DMS 273 treated with DMSO at 0.1 percent for 48 hours (cell line): Measurements from ENCODE around the gene FAM216A.
A peak's percentile ranks its signal among the peaks of the same experiment; 100 is the strongest.
"Not testable (repeated sequence)": the region's sequence is repeated elsewhere in the genome, so short reads cannot be mapped to it uniquely, and the experiment has no call there.

Experiments
- DNase-seq: peaks from one replicate; lab custom pipeline; 2025; lab: John Stamatoyannopoulos, UW

Gene FAM216A

GRCh38 chr12:110501399-110501751 is 32.7 kb downstream of the FAM216A start:
- peak; percentile 28 for DNase-seq

GRCh38 chr12:110501752-110502738 is 33.4 kb downstream of the FAM216A start, which contains the start of the genes RAD9B and VPS29:
TSS of gene RAD9B (plus strand) at chr12:110502331. CDS start at chr12:110502338, 7 bp downstream.
TSS of gene VPS29 (minus strand) at chr12:110502111. CDS start at chr12:110502051, 60 bp downstream.
- peak; percentile 91 for DNase-seq

DNA sequence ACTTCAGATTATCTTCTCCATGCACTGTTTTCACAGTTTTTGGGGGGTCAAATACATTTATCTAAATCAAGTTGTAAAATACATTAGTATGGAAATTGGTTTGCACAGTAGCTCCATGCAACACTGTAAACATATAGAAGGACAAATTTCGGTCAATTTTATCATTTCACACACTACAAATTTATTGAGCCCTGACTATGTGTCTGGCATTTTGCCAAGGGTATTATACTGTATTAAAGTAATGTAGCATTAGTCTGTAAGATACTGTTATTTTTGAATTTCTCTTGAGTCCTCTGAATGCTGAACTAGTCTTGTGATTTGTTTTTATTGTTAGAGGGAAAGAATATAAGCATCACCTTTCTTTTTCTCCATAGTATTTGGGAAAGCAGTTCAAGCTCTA is 34.8 kb downstream of the FAM216A start:
- DNase-seq, result no peak

DNA sequence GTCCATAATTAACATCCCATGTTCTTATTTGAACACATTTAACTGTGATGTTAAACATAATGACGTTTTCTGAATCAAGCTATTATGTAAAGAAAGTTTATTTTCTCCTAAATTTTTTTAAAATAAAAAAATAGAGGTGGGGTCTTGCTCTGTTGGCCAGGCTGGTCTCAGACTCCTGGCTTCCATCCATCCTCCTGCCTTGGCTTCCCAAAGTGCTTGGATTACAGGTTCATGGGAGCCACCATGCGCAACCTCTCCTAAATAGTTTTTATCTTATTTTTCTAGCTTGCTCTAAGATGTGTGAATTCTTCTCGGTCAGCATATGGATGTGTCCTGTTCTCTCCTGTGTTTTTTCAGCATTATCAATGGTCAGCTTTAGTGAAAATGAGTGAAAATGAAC is 36.7 kb downstream of the FAM216A start:
- DNase-seq, result no peak

DNA sequence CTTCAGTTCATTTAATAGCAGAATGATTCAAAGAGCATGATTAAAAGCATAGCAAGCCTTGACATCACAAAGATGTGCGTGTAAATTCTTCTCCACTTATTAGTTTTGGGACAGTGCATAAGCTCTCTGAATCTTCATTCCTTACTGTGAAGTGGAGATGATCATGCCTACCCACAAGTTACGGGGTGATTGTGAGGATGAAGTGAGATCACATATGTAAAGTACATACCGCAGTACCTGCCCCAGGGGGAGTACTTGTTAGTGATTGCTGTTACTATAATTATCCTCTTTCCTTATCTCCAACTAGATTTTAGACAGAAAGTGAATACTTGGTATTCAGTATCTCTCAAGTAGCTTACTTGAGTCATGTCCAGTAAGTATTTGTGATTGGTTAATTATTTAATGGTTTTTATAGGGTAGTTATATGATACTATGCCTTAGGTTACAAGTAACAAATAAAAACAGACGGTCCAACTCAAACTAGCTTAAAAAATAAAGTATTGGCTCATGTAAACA is 39.5 kb downstream of the FAM216A start:
- no peak for DNase-seq

- DNase-seq, result no peak
Measured at GRCh38 chr12:110513842-110514241, 45.2 kb downstream of the FAM216A start.

DNA sequence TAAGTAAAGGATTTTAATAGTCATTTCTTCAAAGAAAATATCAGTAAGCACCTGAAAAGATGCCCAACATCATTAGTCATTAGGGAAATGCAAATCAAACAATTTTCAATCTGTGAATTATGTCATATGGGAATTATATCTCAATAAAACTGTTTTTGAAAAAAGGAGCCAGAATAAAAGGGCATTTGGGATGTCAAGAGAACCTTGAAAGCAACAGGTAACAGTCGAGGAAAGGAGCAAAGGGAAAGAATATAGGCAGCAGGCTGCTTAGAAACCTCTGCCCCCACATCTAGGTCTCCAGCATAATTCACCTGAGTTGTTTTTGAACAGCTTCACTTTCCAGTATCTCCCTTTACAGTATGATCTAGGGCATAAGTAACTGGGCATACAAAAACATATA is 45.7 kb downstream of the FAM216A start:
- no peak for DNase-seq

DNA sequence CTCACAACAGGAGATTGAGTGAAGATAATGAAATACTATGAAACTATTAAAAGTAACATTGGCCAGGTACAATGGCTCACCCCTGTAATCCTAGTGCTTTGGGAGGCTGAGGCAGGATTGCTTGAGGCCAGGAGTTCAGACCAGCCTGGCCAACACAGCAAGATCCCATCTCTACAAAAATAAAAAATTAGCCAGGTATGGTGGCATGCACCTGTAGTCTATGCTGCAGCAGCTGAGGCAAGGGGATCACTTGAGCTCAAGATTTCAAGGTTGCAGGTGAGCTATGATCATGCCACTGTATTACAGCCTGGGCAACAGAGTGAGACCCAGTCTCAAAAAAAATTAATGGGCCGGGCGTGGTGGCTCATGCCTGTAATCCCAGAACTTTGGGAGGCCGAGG is 48.4 kb downstream of the FAM216A start:
- DNase-seq, result no peak

GRCh38 chr12:110518014-110518413 is 49.4 kb downstream of the FAM216A start:
- not testable (repeated sequence) for DNase-seq

- DNase-seq, result not testable (repeated sequence)
Measured at GRCh38 chr12:110520876-110521712, 52.4 kb downstream of the FAM216A start.

GRCh38 chr12:110528277-110528839 is 59.7 kb downstream of the FAM216A start:
- no peak for DNase-seq

GRCh38 chr12:110530511-110530910 is 61.9 kb downstream of the FAM216A start:
- DNase-seq, result no peak

DNA sequence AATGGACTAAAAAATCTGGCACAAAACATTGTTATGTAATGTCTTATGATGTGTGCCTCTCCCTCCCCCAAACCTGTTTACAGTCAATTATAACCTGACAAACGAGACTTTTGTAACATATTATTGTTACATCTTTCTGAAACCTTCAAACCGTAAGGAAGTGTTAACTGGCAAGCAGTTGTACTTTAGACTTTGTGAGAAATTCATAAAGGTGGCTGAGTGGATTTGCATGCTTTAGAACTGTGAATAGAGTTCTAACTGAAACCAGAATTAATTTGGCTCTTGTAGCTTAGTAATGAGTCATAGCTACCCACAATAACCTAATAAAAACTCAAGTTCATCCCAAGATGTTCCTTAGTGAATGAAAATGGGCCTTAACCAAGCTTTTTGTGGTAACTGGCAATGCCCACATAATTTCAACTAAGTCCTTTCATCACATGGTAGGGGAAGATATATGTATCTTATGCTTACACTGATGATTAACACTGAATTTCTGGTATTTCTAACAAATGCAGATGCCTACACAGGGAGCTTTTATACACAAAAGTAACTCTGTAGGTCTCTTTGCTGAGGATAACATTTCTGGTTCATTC is 63.2 kb downstream of the FAM216A start:
- DNase-seq, result no peak

GRCh38 chr12:110532644-110533043 is 64.0 kb downstream of the FAM216A start:
- DNase-seq, result no peak

DNA sequence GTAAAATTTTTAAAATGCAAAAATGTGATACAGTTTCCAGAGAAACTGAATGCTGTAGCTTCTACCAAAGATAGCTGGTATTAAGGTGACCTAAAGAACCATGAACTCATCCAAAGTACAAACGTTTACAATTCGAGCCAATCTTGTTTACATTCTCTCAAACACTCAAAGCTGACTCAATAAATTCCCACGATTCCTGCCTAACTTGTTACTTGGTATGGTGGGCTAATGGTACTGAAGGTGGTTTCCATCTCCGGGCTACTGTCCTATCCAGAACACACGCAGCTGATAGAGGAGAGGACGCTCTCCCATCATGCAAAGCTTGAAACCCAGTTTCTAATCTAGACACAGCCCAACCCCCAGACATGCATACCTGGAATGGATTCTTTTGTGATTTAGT is 65.0 kb downstream of the FAM216A start:
- DNase-seq, result no peak

DNA sequence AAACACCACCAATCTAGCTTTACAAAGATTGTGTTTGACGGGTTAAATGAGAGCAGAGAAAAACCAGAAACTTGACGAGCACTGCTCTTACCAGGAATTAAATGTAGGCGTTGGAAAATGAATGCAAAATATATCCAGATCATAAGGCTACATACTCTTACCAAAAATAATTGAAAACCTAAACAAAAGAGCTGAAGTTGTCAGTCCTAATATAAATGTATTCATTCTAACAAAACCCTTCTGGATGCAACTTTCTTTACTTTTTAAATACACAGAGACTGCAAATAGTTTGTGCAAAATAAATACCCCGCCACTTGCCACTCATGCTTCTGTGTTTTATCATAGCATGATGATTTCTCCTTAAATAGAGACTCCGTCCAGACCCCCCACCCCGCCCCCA is 66.2 kb downstream of the FAM216A start:
- DNase-seq, result no peak

DNA sequence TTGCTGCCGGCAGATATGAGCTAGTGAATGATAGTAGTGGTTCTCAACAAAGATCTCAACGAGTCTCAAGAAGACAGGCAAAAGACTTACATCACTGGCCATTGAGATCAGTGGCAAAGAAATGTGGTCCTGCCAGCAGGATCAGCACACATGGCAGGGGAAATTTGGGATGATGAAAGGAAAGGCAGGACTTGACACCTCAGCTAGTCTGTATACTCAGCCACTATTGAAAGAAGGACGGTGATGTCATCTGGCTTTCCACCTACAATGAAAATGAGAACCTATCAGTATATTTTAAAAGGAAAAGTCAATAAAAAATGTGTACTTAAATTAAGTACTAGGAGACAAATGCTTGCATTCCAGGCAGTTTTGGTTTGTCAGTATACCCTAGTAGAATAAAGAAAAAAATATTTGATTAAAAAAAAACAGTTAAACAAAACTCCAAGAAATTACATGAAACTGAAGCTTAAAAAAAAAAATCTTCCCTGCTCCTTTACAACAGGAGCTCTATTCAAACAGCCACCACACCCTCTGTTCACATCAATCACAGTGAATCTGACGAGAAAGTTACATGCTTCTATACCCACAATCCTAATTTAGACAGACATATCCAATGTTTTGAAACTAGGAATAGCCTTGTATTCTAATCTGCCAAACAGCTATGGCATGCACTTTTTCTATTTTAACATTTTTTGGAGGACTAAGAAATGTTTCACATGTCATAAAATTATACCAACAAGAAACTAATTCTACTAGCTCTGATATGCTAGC is 68.4 kb downstream of the FAM216A start:
- DNase-seq, result no peak

- DNase-seq, result no peak
Measured at GRCh38 chr12:110537605-110538409, 69.2 kb downstream of the FAM216A start.

DNA sequence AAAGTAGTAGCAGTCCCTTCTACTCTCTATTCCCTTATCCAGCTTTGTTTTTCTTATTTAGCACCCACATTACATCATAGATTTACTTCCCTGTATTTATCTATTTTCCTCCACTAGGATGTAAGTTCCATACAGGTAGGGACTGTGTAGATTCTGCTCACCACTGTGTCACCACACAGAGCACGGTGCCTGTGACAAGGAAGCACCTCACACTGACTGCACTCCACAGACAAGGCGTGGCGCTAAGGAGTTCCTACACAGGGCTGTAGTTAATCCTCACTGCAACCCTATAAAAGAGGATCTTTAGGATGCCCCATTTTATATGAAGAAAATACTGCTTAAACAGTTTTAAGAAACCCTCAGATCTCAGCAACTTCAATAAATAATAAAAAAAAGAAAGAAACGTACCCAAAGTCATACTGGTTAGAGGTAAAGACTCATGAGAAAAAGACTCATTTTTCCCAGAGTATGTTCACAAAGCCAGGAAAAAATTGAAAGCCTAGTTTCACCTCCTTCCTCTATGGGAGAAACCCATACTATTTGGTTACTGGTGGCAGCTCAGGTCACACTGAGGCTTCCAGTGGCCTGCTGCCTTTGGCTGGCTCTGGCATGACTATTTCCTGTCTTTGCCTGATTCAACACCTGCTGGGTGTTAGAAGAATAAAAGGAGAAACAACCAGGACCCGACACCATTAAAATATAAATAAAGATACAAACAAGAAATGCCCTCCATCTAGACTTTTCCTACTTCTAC is 70.4 kb downstream of the FAM216A start:
- no peak for DNase-seq
